Keratinocyte (primary cell): ENCODE measurements around the gene ERC2. TPM values are rescaled to one million over a fixed set of nuclear protein-coding genes. Genes with fewer than 3 reads are reported as not detected.

Source experiments
- DNase-seq: peaks from one replicate; pipeline ENCODE4 v3.0.0-alpha.2; 2011; ENCODE audit warnings: low read depth, missing footprints, low spot score
- FAIRE-seq: peaks from 2 replicates; lab custom pipeline; 2011; peaks lifted over from hg19 to GRCh38; lab: Jason Lieb, UNC
- H2AFZ ChIP-seq: 2 replicates; pipeline ENCODE4 v1.6.0; 2012; ENCODE audit warnings: low read length, control low read depth, inconsistent platforms; ENCODE audit not compliant: control insufficient read depth
- H3K27ac ChIP-seq: 2 replicates; pipeline ENCODE4 v1.5.1; 2011; ENCODE audit warnings: low read length; ENCODE audit not compliant: control insufficient read depth, insufficient read depth
- H3K27me3 ChIP-seq: 3 replicates; pipeline ENCODE4 v1.6.0; 2011; ENCODE audit warnings: low read length; ENCODE audit not compliant: control insufficient read depth, insufficient read depth; ENCODE audit errors: extremely low read depth
- H3K36me3 ChIP-seq, 2 experiments: 2 replicates in 1 of 2; 3 replicates in 1 of 2; pipeline ENCODE4 v1.5.1; 2011; ENCODE audit warnings: low read length in 2 of 2, mild to moderate bottlenecking in 1 of 2; ENCODE audit not compliant: control insufficient read depth in 2 of 2, insufficient read depth in 2 of 2; ENCODE audit errors: extremely low read depth in 1 of 2
- H3K4me1 ChIP-seq: 3 replicates; pipeline ENCODE4 v1.5.1; 2011; ENCODE audit warnings: low read length; ENCODE audit not compliant: control insufficient read depth, insufficient read depth; ENCODE audit errors: extremely low read depth
- H3K4me2 ChIP-seq: 3 replicates; pipeline ENCODE4 v1.6.0; 2011; ENCODE audit warnings: low read depth, low read length; ENCODE audit not compliant: control insufficient read depth, insufficient read depth; ENCODE audit errors: extremely low read depth
- H3K4me3 ChIP-seq, 3 experiments: fragments of 200-600 bp in 1 of 3; sonication (generic) in 1 of 3; 2 replicates in 2 of 3; 3 replicates in 1 of 3; pipeline ENCODE4 v1.5.1; 2011 to 2016; ENCODE audit warnings: low read length in 3 of 3, mild to moderate bottlenecking in 3 of 3, control low read depth in 2 of 3, inconsistent platforms in 1 of 3, low read depth in 1 of 3, mixed read lengths in 1 of 3, mixed run types in 1 of 3, moderate library complexity in 1 of 3; ENCODE audit not compliant: control insufficient read depth in 2 of 3, insufficient read depth in 2 of 3; ENCODE audit errors: extremely low read depth in 1 of 3
- H3K79me2 ChIP-seq: 2 replicates; pipeline ENCODE4 v1.6.0; 2012; ENCODE audit warnings: low read length; ENCODE audit not compliant: control insufficient read depth, insufficient read depth
- H3K9ac ChIP-seq: 3 replicates; pipeline ENCODE4 v1.6.0; 2011; ENCODE audit warnings: low read length; ENCODE audit not compliant: control insufficient read depth, insufficient read depth; ENCODE audit errors: extremely low read depth
- H3K9me1 ChIP-seq: 3 replicates; pipeline ENCODE4 v1.6.0; 2011; ENCODE audit warnings: low read length; ENCODE audit not compliant: control insufficient read depth, insufficient read depth; ENCODE audit errors: extremely low read depth
- H3K9me3 ChIP-seq: 2 replicates; pipeline ENCODE4 v1.5.1; 2012; ENCODE audit warnings: low read depth, low read length; ENCODE audit not compliant: control insufficient read depth
- H4K20me1 ChIP-seq: 3 replicates; pipeline ENCODE4 v1.6.0; 2011; ENCODE audit warnings: low read length; ENCODE audit not compliant: control insufficient read depth, insufficient read depth; ENCODE audit errors: extremely low read depth
- CTCF ChIP-seq, 3 experiments: IDR thresholded peaks in 1 of 3; conservative IDR thresholded peaks in 1 of 3; optimal IDR thresholded peaks in 1 of 3; 2 replicates in 2 of 3; 3 replicates in 1 of 3; pipeline versions ENCODE3 to v1.5.1; 2011; ENCODE audit warnings: low read length in 3 of 3, mild to moderate bottlenecking in 3 of 3, moderate library complexity in 2 of 3, control low read depth in 1 of 3, inconsistent platforms in 1 of 3; ENCODE audit not compliant: insufficient read depth in 2 of 3; ENCODE audit errors: extremely low read depth in 1 of 3
- EZH2 ChIP-seq: IDR thresholded peaks from one replicate; pipeline ENCODE4 v1.6.1; 2012; ENCODE audit warnings: inconsistent platforms, mild to moderate bottlenecking, low read length, moderate library complexity
- dilution Hi-C: fragments of 300-500 bp; cut with MboI; formaldehyde crosslinking; loops from one replicate; pipeline ENCODE4 v1.7.0; 2020; ENCODE audit warnings: low sequenced_read_pairs; ENCODE audit not compliant: extremely low pct_ligation_motif_present
- polyA plus RNA-seq, 5 experiments: library from polyadenylated mRNA; depleted of rRNA in 3 of 5; stranded (reverse) in 3 of 5; stranded (forward) in 1 of 5; unstranded in 1 of 5; fragments of >200 nt; gene quantifications; 1 replicate in 1 of 5; 2 replicates in 3 of 5; 3 replicates in 1 of 5; pipeline versions ENCODE4 v1.2.1 to v1.2.3, GENCODE V29; 2011 to 2012; ENCODE audit warnings: missing spikeins in 2 of 5, low read depth in 1 of 5, low replicate concordance in 1 of 5

The ERC2 gene
- polyA plus RNA-seq, 1 donor (not counting 4 experiments of a cell fraction or from before 2014, with no cell fraction given) = 0.08 TPM

- Histone ChIP-seq H3K9ac (no peak overlapping the region), H3K4me3 (no peak overlapping the region), H4K20me1 (no peaks in the 10 kb centered on the region), H3K4me2 (no peak overlapping the region), H3K36me3 (no peaks in the 10 kb centered on the region), H3K4me1 (peaks cover 9% of the 10 kb centered on the region), H2AFZ (no peak overlapping the region), H3K27me3 (no peaks in the 10 kb centered on the region), H3K27ac (no peak overlapping the region), H3K79me2 (no peaks in the 10 kb centered on the region), H3K9me3 (no peaks in the 10 kb centered on the region), H3K9me1 (no peaks in the 10 kb centered on the region)
- no peak for FAIRE-seq
- dilution Hi-C loops = no loop called here
- no peak for TF ChIP-seq CTCF (optimal IDR thresholded peaks at IDR 0.05 in 1 of 3, IDR thresholded peaks at IDR 0.05 in 1 of 3, conservative IDR thresholded peaks at IDR 0.05 in 1 of 3; ENCODE audit: extremely low read depth in 1 of 3, insufficient read depth in 2 of 3, low read length in 3 of 3)
- no peak for TF ChIP-seq EZH2
- DNase-seq = no peak
Measured at GRCh38 chr3:55668359-55668758, 799.9 kb downstream of the ERC2 start.

GRCh38 chr3:55664387-55664786 is 803.9 kb downstream of the ERC2 start:
- dilution Hi-C loops = no loop called here
- H2AFZ ChIP-seq = no peak overlapping the region
- no peaks in the 10 kb centered on the region for H3K36me3 ChIP-seq
- H3K27ac ChIP-seq = no peak overlapping the region
- peaks cover 20% of the 10 kb centered on the region for H3K4me1 ChIP-seq
- no peak overlapping the region for H3K4me2 ChIP-seq
- no peaks in the 10 kb centered on the region for H3K9me1 ChIP-seq
- no peak for TF ChIP-seq EZH2
- TF ChIP-seq CTCF (optimal IDR thresholded peaks at IDR 0.05 in 1 of 3, IDR thresholded peaks at IDR 0.05 in 1 of 3, conservative IDR thresholded peaks at IDR 0.05 in 1 of 3; ENCODE audit: extremely low read depth in 1 of 3, insufficient read depth in 2 of 3, low read length in 3 of 3) = no peak
- H3K79me2 ChIP-seq = no peaks in the 10 kb centered on the region
- H3K27me3 ChIP-seq = no peaks in the 10 kb centered on the region
- no peak overlapping the region for H3K4me3 ChIP-seq
- H3K9ac ChIP-seq = no peak overlapping the region
- no peak for DNase-seq
- H3K9me3 ChIP-seq = no peaks in the 10 kb centered on the region
- no peaks in the 10 kb centered on the region for H4K20me1 ChIP-seq
- no peak for FAIRE-seq
